AG09319 (cell line): ENCODE data around the gene SNX13.

ENCODE experiments used
- DNase-seq: peaks from one replicate; pipeline ENCODE4 v3.0.0-alpha.2; 2010; ENCODE audit warnings: low read depth; ENCODE audit errors: extremely low read depth
- TF ChIP-seq, protein P1 (sequence below): IDR thresholded peaks from 2 replicates; pipeline ENCODE4 v1.5.1; 2011; ENCODE audit warnings: low read depth, mild to moderate bottlenecking, inconsistent platforms, low read length, moderate library complexity

Gene SNX13

DNA sequence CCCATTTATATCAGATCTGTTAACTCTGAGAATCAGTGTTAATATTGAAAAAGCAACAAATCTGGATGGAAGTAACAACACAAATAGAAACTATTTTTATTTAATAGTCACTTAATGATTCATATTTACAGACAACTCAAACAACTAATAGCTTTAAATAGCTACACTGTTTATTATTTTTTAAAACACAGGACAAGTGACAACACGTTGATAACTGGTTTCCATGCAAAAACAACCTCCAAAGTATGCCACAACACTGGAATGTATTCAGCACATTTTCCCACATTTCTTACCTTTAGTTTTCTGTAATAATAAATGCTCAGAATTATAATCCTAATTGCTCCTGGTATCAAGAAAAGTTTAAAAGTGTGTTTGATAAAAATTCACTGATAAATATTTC lies 4.0 kb downstream of the SNX13 start:
- DNase-seq, result no peak
- TF ChIP-seq, protein P1, sequence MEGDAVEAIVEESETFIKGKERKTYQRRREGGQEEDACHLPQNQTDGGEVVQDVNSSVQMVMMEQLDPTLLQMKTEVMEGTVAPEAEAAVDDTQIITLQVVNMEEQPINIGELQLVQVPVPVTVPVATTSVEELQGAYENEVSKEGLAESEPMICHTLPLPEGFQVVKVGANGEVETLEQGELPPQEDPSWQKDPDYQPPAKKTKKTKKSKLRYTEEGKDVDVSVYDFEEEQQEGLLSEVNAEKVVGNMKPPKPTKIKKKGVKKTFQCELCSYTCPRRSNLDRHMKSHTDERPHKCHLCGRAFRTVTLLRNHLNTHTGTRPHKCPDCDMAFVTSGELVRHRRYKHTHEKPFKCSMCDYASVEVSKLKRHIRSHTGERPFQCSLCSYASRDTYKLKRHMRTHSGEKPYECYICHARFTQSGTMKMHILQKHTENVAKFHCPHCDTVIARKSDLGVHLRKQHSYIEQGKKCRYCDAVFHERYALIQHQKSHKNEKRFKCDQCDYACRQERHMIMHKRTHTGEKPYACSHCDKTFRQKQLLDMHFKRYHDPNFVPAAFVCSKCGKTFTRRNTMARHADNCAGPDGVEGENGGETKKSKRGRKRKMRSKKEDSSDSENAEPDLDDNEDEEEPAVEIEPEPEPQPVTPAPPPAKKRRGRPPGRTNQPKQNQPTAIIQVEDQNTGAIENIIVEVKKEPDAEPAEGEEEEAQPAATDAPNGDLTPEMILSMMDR, result no peak

DNA sequence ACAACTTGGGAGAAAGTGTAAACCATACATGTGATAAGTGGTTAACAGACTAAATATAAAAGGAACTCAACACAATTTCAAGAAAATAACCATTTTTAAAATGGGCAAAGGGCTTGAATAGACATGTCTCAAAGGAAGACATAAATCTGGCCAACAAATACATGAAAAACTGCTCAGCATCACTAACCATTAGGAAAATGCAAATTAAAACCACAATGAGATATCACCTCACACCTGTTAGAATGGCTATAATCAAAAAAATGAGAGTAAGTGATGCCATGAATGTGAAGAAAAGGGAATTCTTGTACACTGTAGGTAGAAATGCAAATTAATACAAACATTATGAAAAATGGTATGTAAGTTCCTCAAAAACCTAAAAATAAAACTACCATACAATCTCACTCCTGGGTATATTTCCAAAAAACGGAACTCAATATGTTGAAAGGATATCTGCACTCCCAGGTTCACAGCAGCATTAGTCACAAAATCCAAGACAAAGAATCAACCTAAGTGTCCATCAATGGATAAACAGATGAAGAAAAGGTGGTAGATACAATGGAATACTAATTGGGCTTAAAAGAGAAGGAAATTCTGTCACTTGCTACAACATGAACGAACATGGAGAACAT lies 5.6 kb downstream of the SNX13 start:
- DNase-seq, result no peak
- TF ChIP-seq, protein P1, result no peak

DNA sequence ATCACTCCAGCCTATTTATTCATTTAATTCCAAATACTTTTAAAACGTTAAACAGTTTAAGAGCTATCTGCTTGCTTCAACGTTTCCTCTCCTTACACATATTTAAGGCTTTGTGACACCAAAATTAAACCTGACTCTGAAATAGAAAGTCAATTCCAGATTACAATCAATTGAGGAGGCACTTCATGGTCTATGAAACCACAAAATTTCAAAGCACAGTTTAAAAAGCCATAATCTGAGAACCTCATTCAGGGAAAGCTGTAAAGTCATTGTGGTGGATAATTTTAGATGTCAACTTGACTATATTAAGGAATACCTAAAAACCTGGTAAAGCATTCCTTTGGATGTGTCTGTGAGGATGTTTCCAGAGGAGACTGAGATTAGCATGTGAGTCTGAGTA lies 6.2 kb downstream of the SNX13 start:
- DNase-seq, result no peak

DNA sequence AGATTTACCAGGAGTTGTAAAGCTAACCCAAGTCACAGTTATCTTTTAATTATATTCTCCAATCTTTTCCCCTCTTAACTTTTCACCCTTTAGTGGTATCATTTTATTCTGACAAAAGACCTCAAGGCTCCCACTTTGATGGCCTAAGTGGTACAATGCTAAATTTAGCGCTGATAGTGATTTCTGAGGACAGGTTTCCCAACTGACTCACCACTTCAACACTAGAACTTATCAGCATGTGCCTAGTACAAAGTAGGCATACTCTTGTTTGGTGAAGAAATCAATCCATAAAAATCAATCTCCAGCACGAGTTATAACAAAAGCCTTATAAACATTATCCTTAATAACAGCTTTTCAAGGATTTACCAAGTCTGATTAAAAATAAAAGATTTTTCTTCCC lies 7.5 kb downstream of the SNX13 start:
- DNase-seq, result no peak

More for the DNA sequence above, 6.2 kb downstream of the SNX13 start:
- TF ChIP-seq, protein P1, result no peak

DNA sequence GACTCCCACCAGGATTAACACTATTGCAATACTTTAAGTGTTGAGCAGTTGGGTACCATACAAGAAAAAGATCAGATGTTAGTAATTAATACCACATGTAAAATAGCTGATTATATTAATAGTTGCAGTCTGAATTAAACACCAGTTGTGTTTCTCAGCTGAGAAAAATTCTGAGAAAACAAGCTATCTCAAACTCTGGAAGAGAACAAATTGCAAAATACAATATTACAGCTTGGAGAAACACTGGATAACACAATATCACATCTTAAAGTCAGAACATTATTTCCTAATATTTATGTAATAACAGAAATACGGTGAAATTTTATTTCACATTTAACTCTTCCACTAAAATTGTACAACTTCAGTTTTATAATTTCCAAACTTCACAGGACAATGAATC lies 9.2 kb downstream of the SNX13 start:
- DNase-seq, result no peak
- TF ChIP-seq, protein P1, result no peak

More for the DNA sequence above, 7.5 kb downstream of the SNX13 start:
- TF ChIP-seq, protein P1, result no peak

DNA sequence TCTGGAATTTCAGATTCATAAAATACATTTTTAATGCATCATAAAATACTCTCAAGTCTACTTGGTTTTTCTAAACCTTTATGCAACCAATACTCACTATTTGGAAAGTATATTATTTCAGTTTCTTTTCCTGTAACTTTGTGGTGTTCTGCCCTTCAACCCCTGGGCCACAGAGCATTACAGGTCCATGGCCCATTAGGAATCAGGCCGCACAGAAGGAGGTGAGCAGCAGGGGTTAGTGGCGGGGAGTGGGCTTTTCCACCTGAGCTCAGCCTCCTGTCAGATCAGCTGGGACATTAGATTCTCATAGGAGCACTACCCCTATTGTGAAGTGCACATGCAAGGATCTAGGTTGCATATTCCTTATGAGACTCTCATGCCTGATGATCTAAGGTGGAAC lies 9.7 kb downstream of the SNX13 start:
- no peak for DNase-seq

DNA sequence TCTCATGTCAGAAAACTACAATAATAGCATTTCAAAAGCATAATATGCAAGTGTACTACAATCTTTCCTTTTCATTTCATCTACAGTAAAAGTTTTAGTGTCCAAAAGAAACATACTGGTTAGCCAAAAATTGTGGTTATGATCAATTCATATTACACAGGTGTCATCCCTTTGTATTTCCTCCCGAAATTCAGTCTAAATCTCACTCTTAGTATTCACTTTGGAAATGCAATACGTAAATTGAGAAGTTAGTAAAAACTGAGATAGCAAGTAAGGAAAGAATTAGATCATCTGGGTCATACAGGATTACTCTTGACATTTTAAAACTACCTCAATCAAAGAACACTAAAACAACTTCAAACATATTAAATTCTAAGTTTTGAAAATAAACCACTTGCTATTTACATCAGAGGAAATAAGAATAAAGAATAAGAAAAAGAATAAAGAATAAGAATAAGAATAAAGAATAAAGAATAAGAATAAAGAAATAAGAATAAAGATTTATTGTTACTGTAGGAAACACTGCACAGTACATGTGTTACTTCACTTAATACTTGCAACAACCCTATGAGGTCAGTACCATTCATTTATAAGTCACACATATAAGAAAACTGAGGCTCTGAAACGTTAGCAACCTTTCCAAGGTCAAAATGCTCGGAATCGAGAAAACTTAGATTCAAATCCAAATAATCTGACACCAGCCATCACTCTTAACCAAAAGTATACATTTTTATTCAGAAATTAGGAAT lies 10.5 kb downstream of the SNX13 start:
- no peak for DNase-seq
- TF ChIP-seq, protein P1, result no peak

More for the DNA sequence above, 9.7 kb downstream of the SNX13 start:
- TF ChIP-seq, protein P1, result no peak
